ENCODE data around the gene CDH4.
"Not testable (repeated sequence)": the region's sequence is repeated elsewhere in the genome, so short reads cannot be mapped to it uniquely, and the experiment has no call there.

CDH4 gene

GRCh38 chr20:61391812-61392520 lies 139.9 kb downstream of the CDH4 start:
- DNase-seq, result no peak

GRCh38 chr20:61394088-61394799 lies 142.2 kb downstream of the CDH4 start:
- no peak for DNase-seq

- no peak for DNase-seq
These were observed 144.3 kb downstream of the CDH4 start for GRCh38 chr20:61396262-61396848.

GRCh38 chr20:61397146-61397545 lies 145.1 kb downstream of the CDH4 start:
- DNase-seq, result no peak

GRCh38 chr20:61397790-61398189 lies 145.7 kb downstream of the CDH4 start:
- DNase-seq, result no peak

- DNase-seq, result no peak
These were observed 147.4 kb downstream of the CDH4 start for GRCh38 chr20:61399433-61399832.

- DNase-seq, result no peak
These were observed 148.4 kb downstream of the CDH4 start for GRCh38 chr20:61400499-61400898.

- DNase-seq, result no peak
These were observed 152.2 kb downstream of the CDH4 start for GRCh38 chr20:61404303-61404702.

- DNase-seq, result no peak
These were observed 152.9 kb downstream of the CDH4 start for GRCh38 chr20:61405007-61405406.

GRCh38 chr20:61406773-61407172 lies 154.7 kb downstream of the CDH4 start:
- DNase-seq, result not testable (repeated sequence)

- DNase-seq, result no peak
These were observed 155.5 kb downstream of the CDH4 start for GRCh38 chr20:61407561-61407960.

GRCh38 chr20:61408951-61409740 lies 157.1 kb downstream of the CDH4 start:
- DNase-seq, result no peak

- DNase-seq, result no peak
These were observed 159.7 kb downstream of the CDH4 start for GRCh38 chr20:61411743-61412142.

- no peak for DNase-seq
These were observed 161.7 kb downstream of the CDH4 start for GRCh38 chr20:61413752-61414151.

- peak; percentile 3 for DNase-seq
These were observed 162.5 kb downstream of the CDH4 start for GRCh38 chr20:61414455-61414991.

GRCh38 chr20:61416546-61416945 lies 164.5 kb downstream of the CDH4 start:
- DNase-seq, result no peak

- no peak for DNase-seq
These were observed 165.3 kb downstream of the CDH4 start for GRCh38 chr20:61417221-61417941.

- no peak for DNase-seq
These were observed 166.9 kb downstream of the CDH4 start for GRCh38 chr20:61419010-61419409.

GRCh38 chr20:61419501-61419900 lies 167.4 kb downstream of the CDH4 start:
- no peak for DNase-seq

- no peak for DNase-seq
These were observed 168.0 kb downstream of the CDH4 start for GRCh38 chr20:61420056-61420455.

GRCh38 chr20:61420781-61421180 lies 168.7 kb downstream of the CDH4 start:
- no peak for DNase-seq

Measured in NCI-H345 (cell line).